MCF 10A (cell line): ENCODE measurements around the gene CAMK4. TPM values are rescaled to one million over a fixed set of nuclear protein-coding genes. Genes with fewer than 3 reads are reported as not detected.

ENCODE experiments used
- BruUV-seq: library from RNA; stranded (reverse); fragments of 400-500 nt; replicated peaks from 2 replicates; lab custom pipeline; 2021; lab: Mats Ljungman, UMichigan
- CTCF ChIA-PET: fragments of 300-600 bp; sonication (Branson Sonifier 250); formaldehyde crosslinking; extraction: SDS; loops from one replicate; lab custom pipeline; 2021; ENCODE audit warnings: antibody characterized with exemption, inconsistent platforms; lab: Yijun Ruan, JAX
- POLR2A ChIA-PET: fragments of 300-600, 350-650 bp; sonication (Branson Sonifier 250); formaldehyde crosslinking; extraction: SDS; loops from one replicate; lab custom pipeline; 2020; ENCODE audit warnings: antibody characterized with exemption, inconsistent platforms; lab: Yijun Ruan, JAX
- DNase-seq: peaks from one replicate; pipeline ENCODE4 v3.0.0-alpha.2; 2018; ENCODE audit not compliant: unreplicated experiment
- H3K27ac Mint-ChIP-seq: one replicate; pipeline ENCODE4 v1.8.0; 2022; ENCODE audit warnings: mild to moderate bottlenecking, low read depth, mixed read lengths; ENCODE audit not compliant: unreplicated experiment
- H3K27me3 Mint-ChIP-seq: one replicate; pipeline ENCODE4 v1.8.0; 2022; ENCODE audit warnings: mixed read lengths; ENCODE audit not compliant: insufficient read depth, unreplicated experiment
- H3K36me3 Mint-ChIP-seq: one replicate; pipeline ENCODE4 v1.8.0; 2022; ENCODE audit warnings: mild to moderate bottlenecking, moderate library complexity, mixed read lengths; ENCODE audit not compliant: insufficient read depth, unreplicated experiment
- H3K4me1 Mint-ChIP-seq: one replicate; pipeline ENCODE4 v1.8.0; 2022; ENCODE audit warnings: mixed read lengths; ENCODE audit not compliant: insufficient read depth, unreplicated experiment
- H3K4me3 Mint-ChIP-seq: one replicate; pipeline ENCODE4 v1.8.0; 2022; ENCODE audit warnings: mild to moderate bottlenecking, moderate library complexity, mixed read lengths; ENCODE audit not compliant: unreplicated experiment
- H3K9me3 Mint-ChIP-seq: one replicate; pipeline ENCODE4 v1.8.0; 2022; ENCODE audit warnings: mixed read lengths; ENCODE audit not compliant: unreplicated experiment
- intact Hi-C: fragments of 100-400 bp; cut with micrococcal nuclease; formaldehyde crosslinking; loops from 2 replicates; pipeline ENCODE4 v1.14.1; 2022
- total RNA-seq: library from RNA; stranded (reverse); gene quantifications from 2 replicates; pipeline ENCODE4 v1.2.3, GENCODE V29; 2022
- TF ChIP-seq, protein P1 (sequence below): fragments of 200-600 bp; IDR thresholded peaks from one replicate; pipeline ENCODE4 v1.8.0; 2022; ENCODE audit warnings: antibody characterized with exemption, mild to moderate bottlenecking; ENCODE audit not compliant: unreplicated experiment

CAMK4 gene
- total RNA-seq, 1 experiment from 2014 or later: 0.21 TPM

- TF ChIP-seq, protein P1, sequence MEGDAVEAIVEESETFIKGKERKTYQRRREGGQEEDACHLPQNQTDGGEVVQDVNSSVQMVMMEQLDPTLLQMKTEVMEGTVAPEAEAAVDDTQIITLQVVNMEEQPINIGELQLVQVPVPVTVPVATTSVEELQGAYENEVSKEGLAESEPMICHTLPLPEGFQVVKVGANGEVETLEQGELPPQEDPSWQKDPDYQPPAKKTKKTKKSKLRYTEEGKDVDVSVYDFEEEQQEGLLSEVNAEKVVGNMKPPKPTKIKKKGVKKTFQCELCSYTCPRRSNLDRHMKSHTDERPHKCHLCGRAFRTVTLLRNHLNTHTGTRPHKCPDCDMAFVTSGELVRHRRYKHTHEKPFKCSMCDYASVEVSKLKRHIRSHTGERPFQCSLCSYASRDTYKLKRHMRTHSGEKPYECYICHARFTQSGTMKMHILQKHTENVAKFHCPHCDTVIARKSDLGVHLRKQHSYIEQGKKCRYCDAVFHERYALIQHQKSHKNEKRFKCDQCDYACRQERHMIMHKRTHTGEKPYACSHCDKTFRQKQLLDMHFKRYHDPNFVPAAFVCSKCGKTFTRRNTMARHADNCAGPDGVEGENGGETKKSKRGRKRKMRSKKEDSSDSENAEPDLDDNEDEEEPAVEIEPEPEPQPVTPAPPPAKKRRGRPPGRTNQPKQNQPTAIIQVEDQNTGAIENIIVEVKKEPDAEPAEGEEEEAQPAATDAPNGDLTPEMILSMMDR: no peak
- Mint-ChIP-seq H3K27me3 (no peaks in the 10 kb centered on the region), H3K27ac (no peak overlapping the region), H3K4me1 (peaks cover 6% of the 10 kb centered on the region), H3K36me3 (peaks cover 6% of the 10 kb centered on the region), H3K9me3 (no peaks in the 10 kb centered on the region), H3K4me3 (no peak overlapping the region)
- intact Hi-C loops: loop anchor here (10.0 kb wide), 1 partner anchor 197 kb away; no protein-coding TSS in a partner anchor
- BruUV-seq: no TSS peak
- DNase-seq: no peak
- ChIA-PET CTCF (interaction anchor here (0.9 kb wide), 1 partner anchor 634 kb away, joined by 3 read pairs; no protein-coding TSS in a partner anchor), POLR2A (interaction anchor here (0.8 to 1.7 kb wide), 4 partner anchors 11 to 42 kb away, joined by 3 to 5 read pairs (median 4); no protein-coding TSS in a partner anchor)
Observed at GRCh38 chr5:111472096-111472495, 247.9 kb downstream of the CAMK4 start.

DNA sequence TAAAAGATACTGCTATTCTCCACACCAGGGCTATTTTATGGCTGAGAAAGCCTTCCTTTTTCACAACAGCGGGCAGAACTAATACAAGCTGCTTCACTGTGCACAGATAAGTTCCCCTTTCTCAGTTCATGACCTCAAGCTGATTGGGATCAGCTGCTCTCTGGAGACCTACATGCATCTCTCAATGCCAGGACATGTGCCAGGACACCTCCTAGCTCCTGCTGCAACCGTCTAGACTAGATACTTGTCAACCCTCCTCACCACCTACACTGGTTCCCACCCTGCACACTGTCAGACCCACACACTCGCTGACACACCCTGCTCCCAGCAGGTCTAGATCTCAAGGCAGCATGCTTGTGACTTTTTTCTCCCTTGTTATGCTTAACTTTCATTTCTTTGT, 248.4 kb downstream of the CAMK4 start:
- H3K27me3 Mint-ChIP-seq: no peaks in the 10 kb centered on the region
- TF ChIP-seq, protein P1: no peak
- H3K4me3 Mint-ChIP-seq: no peak overlapping the region
- peaks cover 6% of the 10 kb centered on the region for H3K36me3 Mint-ChIP-seq
- no peaks in the 10 kb centered on the region for H3K9me3 Mint-ChIP-seq
- DNase-seq: no peak
- intact Hi-C loops: loop anchor here (10.0 kb wide), 1 partner anchor 198 kb away; no protein-coding TSS in a partner anchor
- peaks cover 6% of the 10 kb centered on the region for H3K4me1 Mint-ChIP-seq
- no TSS peak for BruUV-seq
- ChIA-PET POLR2A (interaction anchor here (0.8 to 1.7 kb wide), 3 partner anchors 12 to 41 kb away, joined by 3 to 5 read pairs (median 4); no protein-coding TSS in a partner anchor), CTCF (interaction anchor here (0.9 kb wide), 1 partner anchor 633 kb away, joined by 3 read pairs; no protein-coding TSS in a partner anchor)
- H3K27ac Mint-ChIP-seq: no peak overlapping the region

DNA sequence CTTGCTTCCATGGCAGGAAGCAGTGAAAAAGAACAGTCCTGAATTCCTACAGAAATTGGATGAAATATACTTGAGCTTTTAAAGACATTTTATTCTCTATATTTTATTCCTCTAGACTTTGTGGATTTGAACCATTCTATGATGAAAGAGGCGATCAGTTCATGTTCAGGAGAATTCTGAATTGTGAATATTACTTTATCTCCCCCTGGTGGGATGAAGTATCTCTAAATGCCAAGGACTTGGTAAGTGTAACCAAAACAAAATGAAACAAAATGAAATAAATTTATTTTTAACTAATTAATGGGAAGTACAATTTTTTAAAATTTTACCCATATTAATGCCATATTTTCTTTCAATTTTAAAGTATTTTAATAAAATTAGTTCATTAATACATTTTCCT, 254.1 kb downstream of the CAMK4 start:
- Mint-ChIP-seq H3K36me3 (peaks cover 6% of the 10 kb centered on the region), H3K4me1 (no peaks in the 10 kb centered on the region), H3K4me3 (no peak overlapping the region), H3K27ac (no peak overlapping the region), H3K9me3 (no peaks in the 10 kb centered on the region), H3K27me3 (no peaks in the 10 kb centered on the region)
- no peak for DNase-seq
- CTCF ChIA-PET: interaction anchor here (0.6 to 2.4 kb wide), 6 partner anchors 34 to 668 kb away, joined by 3 to 11 read pairs (median 4); no protein-coding TSS in a partner anchor
- POLR2A ChIA-PET: interaction anchor here (1.3 kb wide), 1 partner anchor 34 kb away, joined by 3 read pairs; the partner anchor contains the start of gene STARD4
- TF ChIP-seq, protein P1: no peak
- no TSS peak for BruUV-seq
- intact Hi-C loops: loop anchor here (1.0 to 10.0 kb wide), 2 partner anchors 203 to 320 kb away; no protein-coding TSS in a partner anchor

DNA sequence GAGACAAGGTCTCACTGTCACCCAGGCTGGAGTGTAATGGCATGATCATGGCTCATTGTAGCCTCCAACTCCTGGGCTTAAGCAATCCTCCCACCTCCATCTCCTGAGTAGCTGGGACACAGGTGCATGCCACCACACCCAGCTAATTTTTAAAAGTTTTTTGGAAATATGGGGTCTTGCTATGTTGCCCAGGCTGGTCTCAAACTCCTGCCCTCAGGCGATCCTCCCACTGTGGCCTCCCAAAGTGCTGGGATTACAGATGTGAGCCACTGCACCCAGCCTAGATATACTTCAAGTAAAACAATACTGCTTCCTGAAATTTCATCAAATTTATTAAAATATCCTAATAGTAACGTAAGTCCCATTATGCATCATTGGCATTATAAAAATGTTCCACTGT, 254.7 kb downstream of the CAMK4 start:
- no peaks in the 10 kb centered on the region for H3K27me3 Mint-ChIP-seq
- intact Hi-C loops: loop anchor here (1.0 to 10.0 kb wide), 2 partner anchors 204 to 321 kb away; no protein-coding TSS in a partner anchor
- no peak overlapping the region for H3K27ac Mint-ChIP-seq
- TF ChIP-seq, protein P1: no peak
- H3K36me3 Mint-ChIP-seq: peaks cover 6% of the 10 kb centered on the region
- H3K9me3 Mint-ChIP-seq: no peaks in the 10 kb centered on the region
- CTCF ChIA-PET: interaction anchor here (2.4 kb wide), 1 partner anchor 322 kb away, joined by 11 read pairs; no protein-coding TSS in a partner anchor
- no peak overlapping the region for H3K4me3 Mint-ChIP-seq
- no peak for DNase-seq
- H3K4me1 Mint-ChIP-seq: no peaks in the 10 kb centered on the region
- no TSS peak for BruUV-seq
- POLR2A ChIA-PET: interaction anchor here (1.3 kb wide), 1 partner anchor 33 kb away, joined by 3 read pairs; the partner anchor contains the start of gene STARD4
